HL-60/S4 treated with phorbol 12-myristate 13-acetate at 8.2 ng/mL for 4 days and 3 days (cell line): ENCODE results near the gene RPL41.

ENCODE experiments used
- in situ Hi-C: fragments of 300-500 bp; cut with MboI; formaldehyde crosslinking; loops from 2 replicates; pipeline ENCODE4 v1.15.0; 2022; ENCODE audit warnings: low sequenced_read_pairs

The RPL41 gene

DNA sequence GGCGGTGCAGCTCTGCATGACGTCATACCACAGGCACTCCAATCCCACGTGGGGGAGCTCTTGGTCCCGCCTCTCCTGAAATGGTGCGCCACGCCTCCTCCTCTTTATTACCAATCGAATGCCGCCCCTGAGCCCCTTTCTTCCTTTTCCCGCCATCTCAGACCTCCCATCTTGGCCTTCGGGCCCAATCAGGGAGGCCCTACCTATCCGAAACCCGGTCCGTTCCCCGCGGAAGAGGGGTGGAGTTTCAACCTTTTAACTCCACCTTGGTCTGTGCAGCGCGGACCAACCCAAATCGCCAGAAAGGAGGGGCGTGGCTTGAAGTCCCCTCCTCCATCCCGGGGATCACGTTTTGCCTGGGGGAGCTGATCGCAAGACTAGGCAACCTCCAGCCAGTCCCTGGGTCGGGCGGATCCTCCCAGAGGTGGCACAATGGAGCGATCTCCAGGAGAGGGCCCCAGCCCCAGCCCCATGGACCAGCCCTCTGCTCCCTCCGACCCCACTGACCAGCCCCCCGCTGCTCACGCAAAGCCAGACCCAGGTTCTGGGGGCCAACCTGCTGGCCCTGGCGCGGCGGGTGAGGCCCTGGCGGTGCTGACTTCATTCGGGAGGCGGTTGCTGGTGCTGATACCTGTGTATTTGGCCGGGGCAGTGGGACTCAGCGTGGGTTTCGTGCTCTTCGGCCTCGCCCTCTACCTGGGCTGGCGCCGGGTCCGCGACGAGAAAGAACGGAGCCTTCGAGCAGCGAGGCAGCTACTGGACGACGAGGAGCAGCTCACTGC, 11.6 kb downstream of the RPL41 start, which contains the start of gene ESYT1:
Gene ESYT1 (plus strand): TSS at position 380 of the 782 bp plus-strand sequence. CDS start 53 bp downstream, at position 433.
- in situ Hi-C loops: no loop called here

DNA sequence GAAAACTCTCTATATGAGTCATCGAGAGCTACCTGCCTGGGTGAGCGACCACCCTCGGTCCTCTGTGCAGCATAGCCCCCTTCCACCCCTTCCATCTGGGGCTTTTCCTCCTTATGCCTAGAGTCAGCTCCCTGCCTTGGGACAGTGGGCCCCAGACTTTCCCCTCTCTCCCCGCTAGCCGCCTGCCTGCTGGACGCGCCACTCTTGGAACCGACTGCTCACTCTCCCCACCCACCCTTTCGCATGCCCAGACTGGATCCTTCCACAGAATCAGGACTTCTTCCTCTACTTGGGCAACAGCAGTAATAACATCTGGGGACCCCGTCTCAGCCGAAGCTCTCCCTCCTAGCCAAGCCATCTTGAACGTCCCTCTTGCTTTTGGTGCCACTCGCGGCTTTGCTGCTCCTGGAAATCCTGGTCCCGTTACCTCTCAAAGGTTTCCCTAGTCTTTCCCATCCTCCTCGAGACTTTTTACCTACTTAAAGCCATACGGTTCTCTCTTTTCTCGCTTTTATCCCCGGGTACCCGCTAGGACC, 12.3 kb downstream of the RPL41 start:
- in situ Hi-C loops: no loop called here

- in situ Hi-C loops: no loop called here
Observed at GRCh38 chr12:56129206-56129941, 12.9 kb downstream of the RPL41 start.

- in situ Hi-C loops: no loop called here
Observed at GRCh38 chr12:56129942-56130495, 13.6 kb downstream of the RPL41 start.

GRCh38 chr12:56130876-56131275, 14.4 kb downstream of the RPL41 start:
- in situ Hi-C loops: no loop called here

DNA sequence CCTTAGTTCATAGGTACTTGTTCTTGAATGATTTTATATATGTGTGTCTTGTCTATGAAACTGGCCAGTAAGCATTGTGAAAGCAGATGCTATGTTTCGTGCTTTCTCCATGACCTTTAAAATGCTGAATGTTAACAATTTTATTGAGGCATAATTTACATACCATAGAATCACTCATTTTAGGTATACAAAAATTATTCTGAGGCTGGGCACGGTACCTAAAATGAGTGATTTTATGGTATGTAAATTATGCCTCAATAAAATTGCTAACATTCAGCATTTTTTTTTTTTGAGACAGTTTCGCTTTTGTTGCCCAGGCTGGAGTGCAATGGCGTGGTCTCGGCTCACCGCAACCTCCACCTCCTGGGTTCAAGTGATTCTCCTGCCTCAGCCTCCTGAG, 18.5 kb downstream of the RPL41 start:
- in situ Hi-C loops: no loop called here

DNA sequence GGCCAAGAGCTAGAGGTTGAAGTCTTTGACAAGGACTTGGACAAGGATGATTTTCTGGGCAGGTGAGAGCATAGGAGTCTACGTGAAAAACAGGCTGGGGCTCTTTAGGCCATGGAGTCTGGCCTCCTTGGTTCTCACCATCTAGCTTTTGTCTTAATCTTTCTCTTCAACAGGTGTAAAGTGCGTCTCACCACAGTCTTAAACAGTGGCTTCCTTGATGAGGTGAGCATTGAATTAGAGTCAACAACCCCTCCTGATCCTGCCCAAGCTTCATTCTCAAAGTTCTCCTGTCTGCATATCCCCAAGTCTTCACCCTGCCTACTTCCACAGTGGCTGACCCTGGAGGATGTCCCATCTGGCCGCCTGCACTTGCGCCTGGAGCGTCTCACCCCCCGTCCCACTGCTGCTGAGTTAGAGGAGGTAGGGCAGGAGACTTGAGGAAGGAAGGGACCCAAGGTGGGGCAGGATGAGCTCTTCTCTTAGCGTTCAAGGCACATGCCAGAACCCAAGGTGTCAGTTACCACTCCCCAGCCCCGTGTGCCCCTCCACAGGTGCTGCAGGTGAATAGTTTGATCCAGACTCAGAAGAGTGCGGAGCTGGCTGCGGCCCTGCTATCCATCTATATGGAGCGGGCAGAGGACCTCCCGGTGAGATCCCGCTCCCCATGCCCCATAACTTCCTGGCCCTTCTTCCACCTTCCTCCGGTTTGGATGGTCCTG, 21.6 kb downstream of the RPL41 start:
- in situ Hi-C loops: no loop called here

DNA sequence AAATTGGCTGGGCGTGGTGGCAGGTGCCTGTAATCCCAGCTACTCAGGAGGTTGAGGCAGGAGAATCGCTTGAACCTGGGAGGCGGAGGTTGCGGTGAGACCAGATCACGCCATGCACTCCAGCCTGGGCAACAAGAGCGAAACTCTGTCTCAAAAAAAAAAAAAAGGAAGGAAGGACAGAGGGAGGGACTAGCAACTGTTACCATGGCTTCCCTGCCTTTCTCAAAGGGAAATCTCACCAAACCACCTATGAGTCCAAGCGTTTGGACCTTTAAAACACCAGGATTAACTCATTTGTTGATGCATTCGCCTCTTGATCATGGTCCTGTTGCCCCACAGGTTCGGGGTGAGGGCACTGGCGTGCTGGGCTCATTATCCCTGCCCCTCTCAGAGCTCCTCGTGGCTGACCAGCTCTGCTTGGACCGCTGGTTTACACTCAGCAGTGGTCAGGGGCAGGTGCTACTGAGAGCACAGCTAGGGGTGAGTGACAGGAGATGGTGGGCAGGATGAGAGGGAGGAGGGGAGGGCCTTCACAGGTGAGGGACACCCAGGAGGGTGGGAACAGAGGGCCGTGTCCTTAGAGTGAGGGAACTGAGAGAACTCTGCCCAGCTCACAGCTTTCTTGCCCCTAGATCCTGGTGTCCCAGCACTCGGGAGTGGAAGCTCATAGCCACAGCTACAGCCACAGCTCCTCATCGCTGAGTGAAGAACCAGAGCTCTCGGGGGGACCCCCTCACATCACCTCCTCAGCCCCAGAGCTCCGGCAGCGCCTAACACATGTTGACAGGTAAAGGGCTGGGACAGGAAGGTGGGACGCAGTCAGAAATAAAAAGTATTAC, 25.7 kb downstream of the RPL41 start:
- in situ Hi-C loops: no loop called here

- in situ Hi-C loops: no loop called here
Observed at GRCh38 chr12:56143217-56143616, 26.8 kb downstream of the RPL41 start.

- in situ Hi-C loops: no loop called here
Observed at GRCh38 chr12:56143870-56144269, 27.4 kb downstream of the RPL41 start.

DNA sequence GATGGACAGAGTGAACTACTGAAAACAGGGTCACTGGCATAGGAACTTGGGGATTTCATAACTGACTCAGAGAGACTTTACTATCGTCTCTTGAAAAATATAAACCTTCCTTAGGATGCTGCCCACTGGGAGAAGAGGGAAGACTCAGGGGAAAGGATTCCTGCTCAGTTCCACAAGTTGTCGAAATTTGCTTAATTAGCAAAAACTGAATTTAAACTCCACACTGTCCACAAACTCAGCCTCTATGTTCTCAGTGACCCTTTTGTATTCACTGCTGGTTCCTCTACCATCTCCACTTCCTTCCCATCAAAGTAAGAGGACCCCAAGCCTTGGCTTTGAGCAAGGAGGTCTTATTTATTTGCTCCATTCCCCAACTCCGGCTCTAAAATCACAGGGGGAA, 28.8 kb downstream of the RPL41 start:
- in situ Hi-C loops: no loop called here

GRCh38 chr12:56146492-56147460, 30.3 kb downstream of the RPL41 start:
- in situ Hi-C loops: no loop called here

GRCh38 chr12:56150563-56150962, 34.1 kb downstream of the RPL41 start:
- in situ Hi-C loops: no loop called here

DNA sequence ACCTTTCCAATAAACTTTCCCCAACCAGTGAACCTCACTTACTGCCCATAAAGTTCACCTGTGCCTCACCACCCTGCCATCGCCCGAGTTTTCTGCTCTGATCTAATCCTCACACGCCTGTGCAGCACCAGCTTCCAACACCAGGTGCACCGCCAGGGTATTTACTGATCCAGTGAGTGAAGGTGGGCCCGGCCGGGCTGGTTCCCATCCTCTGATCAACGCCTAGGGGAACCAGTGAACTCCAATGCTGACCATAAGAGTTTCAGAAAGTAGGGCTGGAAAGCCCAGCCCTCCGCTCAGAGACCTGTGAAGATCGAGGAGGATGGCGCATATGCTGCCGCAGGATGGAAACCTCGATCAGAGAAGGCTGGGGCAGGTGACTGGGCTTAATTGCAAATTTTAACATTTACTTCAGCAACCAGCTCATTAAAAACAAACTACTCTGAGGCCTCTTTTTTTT, 35.3 kb downstream of the RPL41 start:
- in situ Hi-C loops: no loop called here

DNA sequence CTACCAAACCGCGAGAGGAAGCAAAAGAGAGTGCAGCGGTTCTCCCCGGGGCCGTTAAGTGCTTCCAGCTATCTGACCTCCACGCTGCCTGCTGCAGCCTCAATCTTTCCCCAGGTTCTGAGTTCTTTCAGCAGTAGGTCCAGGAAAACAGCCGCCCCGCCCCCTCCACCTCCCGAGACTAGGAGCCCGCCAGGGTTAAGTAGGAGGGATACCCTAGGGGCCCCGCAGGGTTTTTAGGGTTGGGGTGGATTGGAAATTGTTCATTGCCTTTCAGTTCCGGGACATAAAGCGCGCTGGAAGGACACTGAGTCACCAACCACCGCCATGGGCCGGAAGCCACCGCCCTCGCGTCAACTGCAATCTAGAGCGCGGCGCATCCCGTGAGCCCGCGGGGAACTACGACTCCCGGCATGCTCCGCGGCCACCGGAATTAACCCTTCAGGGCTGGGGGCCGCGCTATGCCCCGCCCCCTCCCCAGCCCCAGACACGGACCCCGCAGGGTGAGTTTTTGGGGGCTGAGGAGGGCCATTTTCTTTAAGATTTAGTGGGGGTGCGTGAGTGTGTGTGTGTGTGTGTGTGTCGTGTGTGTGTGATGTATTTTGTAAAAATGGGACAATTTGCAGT, 35.8 kb downstream of the RPL41 start, which contains the start of gene MYL6B:
Gene MYL6B (plus strand): TSS at position 456 of the 624 bp plus-strand sequence. CDS start 1,332 bp downstream, outside the sequence.
- in situ Hi-C loops: no loop called here

DNA sequence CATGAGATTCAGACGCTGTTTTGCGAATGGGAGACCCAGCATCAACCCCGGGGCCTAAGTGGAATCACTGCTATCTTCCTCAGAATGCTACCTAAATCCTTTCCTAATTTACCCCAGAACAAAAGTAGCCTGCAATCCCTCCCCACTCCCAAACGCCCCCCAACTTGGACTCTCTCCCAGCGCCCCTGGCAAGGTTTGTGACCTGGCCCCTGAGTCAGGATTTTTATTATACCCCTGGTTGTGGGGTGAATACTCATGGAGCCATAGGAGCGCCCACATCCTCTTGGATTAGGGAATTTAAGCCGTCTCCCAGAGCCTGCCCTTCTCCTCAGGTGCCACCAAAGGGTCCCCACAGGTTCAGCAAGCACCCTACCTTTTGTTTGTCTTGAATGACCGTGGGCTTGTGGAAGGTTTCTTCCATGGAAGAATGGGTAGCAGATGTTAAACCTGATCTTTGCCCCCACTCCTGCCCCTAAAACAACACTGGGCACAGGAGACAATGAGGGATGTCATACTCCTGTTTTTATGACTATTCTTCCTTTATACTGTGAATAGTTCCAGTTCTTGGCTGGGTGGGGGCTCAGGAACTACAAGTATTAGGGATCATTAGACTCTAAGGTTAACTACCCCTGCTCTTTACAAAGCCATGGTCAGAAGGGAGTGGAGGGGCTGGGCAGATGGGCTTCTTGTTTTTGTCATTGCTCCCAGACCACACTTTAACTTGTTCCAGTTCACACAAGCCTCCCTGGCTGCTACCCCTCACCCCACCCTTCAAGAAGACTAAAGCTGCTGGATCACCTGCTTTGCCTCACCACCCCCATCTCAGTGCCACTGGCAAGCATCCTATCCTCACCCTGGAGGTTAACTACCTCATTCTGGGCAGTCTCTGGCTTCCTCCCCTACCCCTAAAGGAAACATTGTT, 36.6 kb downstream of the RPL41 start:
- in situ Hi-C loops: no loop called here

GRCh38 chr12:56153678-56154065, 37.2 kb downstream of the RPL41 start:
- in situ Hi-C loops: no loop called here
